ENCODE data around the gene TOB1.

Gene TOB1

GRCh38 chr17:50865060-50865867 is 890 bp downstream of the TOB1 start:
- DNase-seq = peak; percentile 45 to 85
- Histone ChIP-seq H3K36me3 (peaks cover 22 to 33% (median 24%) of the 10 kb centered on the region in 3 donors), H3K27me3 (no peaks in the 10 kb centered on the region), H3K4me1 (peaks cover 0 to 43% (median 32%) of the 10 kb centered on the region in 4 donors), H3K9me3 (no peaks in the 10 kb centered on the region), H3K27ac (peak overlapping the region; percentile 97 to 99), H3K4me3 (peak overlapping the region; percentile 87 to 93)
- no peak for TF ChIP-seq CTCF (IDR thresholded peaks at IDR 0.05)
- intact Hi-C loops (cut with DNase I; ENCODE audit: low total_unique reads) = loop anchor here (2.0 kb wide), 1 partner anchor 40 kb away; no protein-coding TSS in a partner anchor

DNA sequence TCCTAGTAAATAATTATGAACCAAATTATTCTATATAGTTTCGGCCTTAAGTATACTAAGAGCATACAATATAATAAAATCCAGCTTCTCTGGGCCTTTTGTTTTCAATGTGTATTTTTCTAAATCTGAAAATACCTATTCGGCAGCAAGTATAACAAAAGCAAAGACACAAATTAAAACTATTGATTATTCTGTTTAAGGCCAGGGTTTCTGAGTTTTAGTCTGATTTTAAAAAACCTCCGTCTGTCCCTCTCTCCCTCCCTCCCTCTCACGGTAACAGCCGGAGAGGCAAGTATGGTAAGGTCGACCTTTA is 1.5 kb downstream of the TOB1 start:
- H3K27ac ChIP-seq = peak overlapping the region; percentile 97 to 99
- peaks cover 22 to 34% (median 24%) of the 10 kb centered on the region in 3 donors for H3K36me3 ChIP-seq
- no peak for TF ChIP-seq CTCF (IDR thresholded peaks at IDR 0.05)
- no peak for DNase-seq
- no peaks in the 10 kb centered on the region for H3K27me3 ChIP-seq
- intact Hi-C loops (cut with DNase I; ENCODE audit: low total_unique reads) = loop anchor here (2.0 kb wide), 1 partner anchor 40 kb away; no protein-coding TSS in a partner anchor
- H3K9me3 ChIP-seq = no peaks in the 10 kb centered on the region
- peak overlapping the region; percentile 87 to 93 for H3K4me3 ChIP-seq
- peaks cover 0 to 43% (median 32%) of the 10 kb centered on the region in 4 donors for H3K4me1 ChIP-seq

DNA sequence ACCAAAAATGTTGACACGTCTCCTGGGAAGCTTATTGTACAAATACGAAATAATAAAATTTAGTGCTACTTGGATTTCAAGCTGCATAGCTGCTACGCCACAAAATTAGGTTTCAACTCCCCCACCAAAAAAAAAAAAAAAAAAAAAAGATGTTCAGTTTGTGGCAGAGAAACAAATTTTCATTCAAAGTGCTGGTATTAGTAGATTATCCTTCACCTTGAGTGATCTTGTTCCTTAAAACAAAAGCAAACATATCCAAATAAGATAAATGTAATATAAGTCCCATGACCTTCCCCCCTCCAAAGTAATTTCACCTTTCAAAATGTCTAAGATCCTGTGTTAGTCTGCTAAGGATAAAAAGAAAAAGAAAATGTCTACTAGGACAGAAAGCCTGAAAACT is 2.2 kb downstream of the TOB1 start:
- intact Hi-C loops (cut with DNase I; ENCODE audit: low total_unique reads) = loop anchor here (2.0 kb wide), 1 partner anchor 41 kb away; no protein-coding TSS in a partner anchor

DNA sequence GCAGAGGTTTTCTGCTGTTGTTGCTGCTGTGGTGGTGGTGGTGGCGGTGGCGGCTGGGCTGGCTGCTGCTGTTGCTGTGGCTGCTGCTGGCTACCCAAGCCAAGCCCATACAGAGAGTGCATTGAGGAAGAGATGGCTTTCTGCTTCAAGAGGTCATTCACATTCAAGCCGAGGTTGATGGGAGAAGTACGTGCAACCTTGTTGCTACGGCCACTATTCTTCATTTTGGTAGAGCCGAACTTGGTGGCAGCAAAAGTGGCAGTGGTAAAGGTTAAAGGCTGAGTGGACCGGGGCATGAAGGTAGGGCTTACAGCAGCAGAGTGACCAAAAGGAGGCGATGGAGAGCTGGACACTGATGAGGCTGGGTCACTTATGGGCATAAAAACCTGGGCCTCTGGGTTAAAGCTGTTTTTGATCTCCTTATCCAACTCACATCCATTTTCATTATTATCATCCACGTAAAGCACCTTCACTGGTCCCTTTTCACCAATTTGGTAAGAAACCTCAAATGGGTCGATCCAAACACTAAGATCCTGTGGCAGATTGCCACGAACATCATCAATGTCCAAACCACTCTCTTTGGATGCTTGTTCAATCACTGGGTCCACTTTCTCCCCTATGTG is 2.8 kb downstream of the TOB1 start:
- Histone ChIP-seq H3K27ac (peak overlapping the region; percentile 97 to 99), H3K36me3 (peaks cover 22 to 34% (median 24%) of the 10 kb centered on the region in 3 donors), H3K4me3 (peak overlapping the region; percentile 87 to 93), H3K27me3 (no peaks in the 10 kb centered on the region), H3K4me1 (peaks cover 0 to 33% (median 23%) of the 10 kb centered on the region in 4 donors), H3K9me3 (no peaks in the 10 kb centered on the region)
- intact Hi-C loops (cut with DNase I; ENCODE audit: low total_unique reads) = no loop called here
- peak in 1 of 2 donors; percentile 55 for DNase-seq
- peak; percentile 54 to 56 for TF ChIP-seq CTCF (IDR thresholded peaks at IDR 0.05)

More for the DNA sequence above, 2.2 kb downstream of the TOB1 start:
- no peak for TF ChIP-seq CTCF (IDR thresholded peaks at IDR 0.05)
- peak overlapping the region; percentile 87 to 93 for H3K4me3 ChIP-seq
- no peak for DNase-seq
- H3K27ac ChIP-seq = peak overlapping the region; percentile 97 to 99
- peaks cover 22 to 34% (median 24%) of the 10 kb centered on the region in 3 donors for H3K36me3 ChIP-seq
- no peaks in the 10 kb centered on the region for H3K9me3 ChIP-seq
- peaks cover 0 to 39% (median 29%) of the 10 kb centered on the region in 4 donors for H3K4me1 ChIP-seq
- H3K27me3 ChIP-seq = no peaks in the 10 kb centered on the region

DNA sequence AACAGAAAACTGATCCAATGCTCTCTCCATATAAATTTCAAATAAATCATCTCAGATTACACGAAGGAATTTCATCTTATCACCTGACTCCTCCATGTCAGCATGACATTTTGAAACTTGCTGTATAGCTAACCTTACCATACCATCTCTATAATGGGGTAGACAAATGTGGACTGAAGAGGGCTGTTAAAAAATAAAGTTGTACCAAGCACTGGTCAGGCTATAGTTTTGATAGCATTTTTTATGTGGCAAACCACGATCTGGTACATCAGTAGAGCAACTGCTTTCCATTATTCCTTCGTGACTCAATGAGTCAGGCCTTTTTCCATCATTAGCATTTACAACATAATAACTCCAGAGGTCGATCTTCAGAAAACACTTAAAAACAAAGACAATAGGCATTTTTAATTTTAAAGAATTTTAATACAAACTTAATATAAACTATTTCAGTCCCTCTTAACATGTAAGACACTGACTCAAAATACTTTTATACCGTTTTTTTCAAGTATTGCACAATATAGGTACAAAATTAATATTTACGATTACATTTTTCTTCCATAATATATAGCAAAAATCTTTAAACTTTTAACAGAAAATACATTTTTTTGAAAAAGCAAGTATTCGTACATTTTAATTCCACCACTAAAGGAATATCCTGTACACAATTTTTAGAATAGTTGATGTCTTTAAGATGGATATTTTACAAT is 4.2 kb downstream of the TOB1 start:
- Histone ChIP-seq H3K27me3 (no peaks in the 10 kb centered on the region), H3K27ac (peak overlapping the region; percentile 36 to 97), H3K9me3 (no peaks in the 10 kb centered on the region), H3K4me3 (peak overlapping the region; percentile 87 to 93), H3K36me3 (peaks cover 22 to 34% (median 24%) of the 10 kb centered on the region in 3 donors), H3K4me1 (peaks cover 0 to 30% (median 22%) of the 10 kb centered on the region in 4 donors)
- TF ChIP-seq CTCF (IDR thresholded peaks at IDR 0.05) = no peak
- intact Hi-C loops (cut with DNase I; ENCODE audit: low total_unique reads) = no loop called here
- DNase-seq = no peak
